Coronary artery (tissue), 2 donors: Measurements from ENCODE around the gene PTPRM.

Experiments used
- DNase-seq: peaks from one replicate; pipeline ENCODE4 v3.0.0-alpha.2; 2017; ENCODE audit warnings: low spot score
- H3K27ac ChIP-seq, 2 donors: fragments of 200-600 bp; sonication (generic); one replicate each; pipeline ENCODE4 v1.5.1; 2016 to 2019
- H3K4me3 ChIP-seq: fragments of 200-600 bp; sonication (generic); 2 replicates; pipeline ENCODE4 v1.5.1; 2016; ENCODE audit warnings: mild to moderate bottlenecking, moderate library complexity
- CTCF ChIP-seq: fragments of 200-600 bp; sonication (generic); IDR thresholded peaks from one replicate; pipeline ENCODE4 v1.5.1; 2019; ENCODE audit warnings: antibody characterized with exemption

Gene PTPRM

GRCh38 chr18:7889515-7889914 lies 322.4 kb downstream of the PTPRM start:
- no peak overlapping the region for H3K27ac ChIP-seq
- no peak for TF ChIP-seq CTCF
- no peak overlapping the region for H3K4me3 ChIP-seq

GRCh38 chr18:7890075-7890474 lies 323.0 kb downstream of the PTPRM start:
- Histone ChIP-seq H3K4me3 (no peak overlapping the region), H3K27ac (no peak overlapping the region)
- no peak for TF ChIP-seq CTCF
- DNase-seq = no peak

More at GRCh38 chr18:7889515-7889914, 322.4 kb downstream of the PTPRM start:
- DNase-seq = no peak

- H3K4me3 ChIP-seq = no peak overlapping the region
- no peak for TF ChIP-seq CTCF
- no peak overlapping the region for H3K27ac ChIP-seq
- DNase-seq = no peak
Observed at GRCh38 chr18:7892556-7892955, 325.4 kb downstream of the PTPRM start.

- Histone ChIP-seq H3K27ac (no peak overlapping the region), H3K4me3 (no peak overlapping the region)
- no peak for DNase-seq
- TF ChIP-seq CTCF = no peak
Observed at GRCh38 chr18:7894592-7894991, 327.5 kb downstream of the PTPRM start.

- Histone ChIP-seq H3K27ac (no peak overlapping the region), H3K4me3 (no peak overlapping the region)
- TF ChIP-seq CTCF = no peak
- DNase-seq = no peak
Observed at GRCh38 chr18:7895346-7895745, 328.2 kb downstream of the PTPRM start.

GRCh38 chr18:7896161-7896560 lies 329.0 kb downstream of the PTPRM start:
- H3K27ac ChIP-seq = no peak overlapping the region

More at GRCh38 chr18:7896161-7896560, 329.0 kb downstream of the PTPRM start:
- no peak overlapping the region for H3K4me3 ChIP-seq
- TF ChIP-seq CTCF = no peak
- no peak for DNase-seq
